Measurements from ENCODE around the gene NPHP4.

NPHP4 gene

GRCh38 chr1:5950201-5950895 lies 41.9 kb downstream of the NPHP4 start:
- no peaks in the 10 kb centered on the region for H3K4me1 ChIP-seq (ENCODE audit: insufficient read depth, insufficient read length)
- H3K9me3 ChIP-seq (ENCODE audit: insufficient read depth, low read length), result no peaks in the 10 kb centered on the region
- H3K4me3 ChIP-seq (ENCODE audit: insufficient read length, low read depth), result no peak overlapping the region
- DNase-seq (ENCODE audit: low read depth, low spot score), result no peak
- no peak overlapping the region for H3K9ac ChIP-seq (ENCODE audit: insufficient read length, low read depth)
- peaks cover 3% of the 10 kb centered on the region for H3K36me3 ChIP-seq (ENCODE audit: insufficient read depth, insufficient read length, low read length)
- TF ChIP-seq ZNF274 (IDR thresholded peaks at IDR 0.05; ENCODE audit: low read depth, low read length) (no peak), YY1 (IDR thresholded peaks at IDR 0.05; ENCODE audit: insufficient read depth, insufficient read length) (no peak), SUZ12 (IDR thresholded peaks at IDR 0.05; ENCODE audit: extremely low read depth, insufficient read depth, insufficient read length) (no peak)
- H3K27me3 ChIP-seq (ENCODE audit: insufficient read depth, insufficient read length), result no peaks in the 10 kb centered on the region

- H3K4me1 ChIP-seq (ENCODE audit: insufficient read depth, insufficient read length), result no peaks in the 10 kb centered on the region
- no peak overlapping the region for H3K4me3 ChIP-seq (ENCODE audit: insufficient read length, low read depth)
- no peak for TF ChIP-seq SUZ12 (IDR thresholded peaks at IDR 0.05; ENCODE audit: extremely low read depth, insufficient read depth, insufficient read length)
- no peak for TF ChIP-seq ZNF274 (IDR thresholded peaks at IDR 0.05; ENCODE audit: low read depth, low read length)
- no peak for TF ChIP-seq YY1 (IDR thresholded peaks at IDR 0.05; ENCODE audit: insufficient read depth, insufficient read length)
- H3K9me3 ChIP-seq (ENCODE audit: insufficient read depth, low read length), result no peaks in the 10 kb centered on the region
- no peak for DNase-seq (ENCODE audit: low read depth, low spot score)
- H3K27me3 ChIP-seq (ENCODE audit: insufficient read depth, insufficient read length), result no peaks in the 10 kb centered on the region
- peaks cover 3% of the 10 kb centered on the region for H3K36me3 ChIP-seq (ENCODE audit: insufficient read depth, insufficient read length, low read length)
- no peak overlapping the region for H3K9ac ChIP-seq (ENCODE audit: insufficient read length, low read depth)
These were observed 42.5 kb downstream of the NPHP4 start for GRCh38 chr1:5949761-5950100.

- TF ChIP-seq ZNF274 (IDR thresholded peaks at IDR 0.05; ENCODE audit: low read depth, low read length), result no peak
- no peak for TF ChIP-seq SUZ12 (IDR thresholded peaks at IDR 0.05; ENCODE audit: extremely low read depth, insufficient read depth, insufficient read length)
- TF ChIP-seq YY1 (IDR thresholded peaks at IDR 0.05; ENCODE audit: insufficient read depth, insufficient read length), result no peak
- no peak overlapping the region for H3K4me3 ChIP-seq (ENCODE audit: insufficient read length, low read depth)
- no peak for DNase-seq (ENCODE audit: low read depth, low spot score)
- no peaks in the 10 kb centered on the region for H3K27me3 ChIP-seq (ENCODE audit: insufficient read depth, insufficient read length)
- H3K4me1 ChIP-seq (ENCODE audit: insufficient read depth, insufficient read length), result no peaks in the 10 kb centered on the region
- H3K9ac ChIP-seq (ENCODE audit: insufficient read length, low read depth), result no peak overlapping the region
- H3K36me3 ChIP-seq (ENCODE audit: insufficient read depth, insufficient read length, low read length), result peaks cover 3% of the 10 kb centered on the region
- H3K9me3 ChIP-seq (ENCODE audit: insufficient read depth, low read length), result no peaks in the 10 kb centered on the region
These were observed 43.0 kb downstream of the NPHP4 start for GRCh38 chr1:5949085-5949760.

GRCh38 chr1:5948681-5949005 lies 43.6 kb downstream of the NPHP4 start:
- no peaks in the 10 kb centered on the region for H3K27me3 ChIP-seq (ENCODE audit: insufficient read depth, insufficient read length)
- H3K9ac ChIP-seq (ENCODE audit: insufficient read length, low read depth), result no peak overlapping the region
- no peak for DNase-seq (ENCODE audit: low read depth, low spot score)
- H3K4me3 ChIP-seq (ENCODE audit: insufficient read length, low read depth), result no peak overlapping the region
- no peak for TF ChIP-seq SUZ12 (IDR thresholded peaks at IDR 0.05; ENCODE audit: extremely low read depth, insufficient read depth, insufficient read length)
- TF ChIP-seq ZNF274 (IDR thresholded peaks at IDR 0.05; ENCODE audit: low read depth, low read length), result no peak
- TF ChIP-seq YY1 (IDR thresholded peaks at IDR 0.05; ENCODE audit: insufficient read depth, insufficient read length), result no peak
- no peaks in the 10 kb centered on the region for H3K4me1 ChIP-seq (ENCODE audit: insufficient read depth, insufficient read length)
- H3K9me3 ChIP-seq (ENCODE audit: insufficient read depth, low read length), result no peaks in the 10 kb centered on the region
- peaks cover 3% of the 10 kb centered on the region for H3K36me3 ChIP-seq (ENCODE audit: insufficient read depth, insufficient read length, low read length)

GRCh38 chr1:5947978-5948680 lies 44.1 kb downstream of the NPHP4 start:
- Histone ChIP-seq H3K4me1 (ENCODE audit: insufficient read depth, insufficient read length) (no peaks in the 10 kb centered on the region), H3K4me3 (ENCODE audit: insufficient read length, low read depth) (no peak overlapping the region), H3K36me3 (ENCODE audit: insufficient read depth, insufficient read length, low read length) (peaks cover 3% of the 10 kb centered on the region), H3K9me3 (ENCODE audit: insufficient read depth, low read length) (no peaks in the 10 kb centered on the region), H3K27me3 (ENCODE audit: insufficient read depth, insufficient read length) (no peaks in the 10 kb centered on the region), H3K9ac (ENCODE audit: insufficient read length, low read depth) (no peak overlapping the region)
- DNase-seq (ENCODE audit: low read depth, low spot score), result no peak
- no peak for TF ChIP-seq ZNF274 (IDR thresholded peaks at IDR 0.05; ENCODE audit: low read depth, low read length)
- no peak for TF ChIP-seq SUZ12 (IDR thresholded peaks at IDR 0.05; ENCODE audit: extremely low read depth, insufficient read depth, insufficient read length)
- TF ChIP-seq YY1 (IDR thresholded peaks at IDR 0.05; ENCODE audit: insufficient read depth, insufficient read length), result no peak

GRCh38 chr1:5947071-5947821 lies 45.0 kb downstream of the NPHP4 start:
- no peak for TF ChIP-seq ZNF274 (IDR thresholded peaks at IDR 0.05; ENCODE audit: low read depth, low read length)
- TF ChIP-seq SUZ12 (IDR thresholded peaks at IDR 0.05; ENCODE audit: extremely low read depth, insufficient read depth, insufficient read length), result no peak
- no peak for TF ChIP-seq YY1 (IDR thresholded peaks at IDR 0.05; ENCODE audit: insufficient read depth, insufficient read length)
- no peak overlapping the region for H3K9ac ChIP-seq (ENCODE audit: insufficient read length, low read depth)
- H3K36me3 ChIP-seq (ENCODE audit: insufficient read depth, insufficient read length, low read length), result peaks cover 3% of the 10 kb centered on the region
- H3K4me3 ChIP-seq (ENCODE audit: insufficient read length, low read depth), result no peak overlapping the region
- H3K9me3 ChIP-seq (ENCODE audit: insufficient read depth, low read length), result no peaks in the 10 kb centered on the region
- DNase-seq (ENCODE audit: low read depth, low spot score), result no peak
- H3K4me1 ChIP-seq (ENCODE audit: insufficient read depth, insufficient read length), result no peaks in the 10 kb centered on the region
- no peaks in the 10 kb centered on the region for H3K27me3 ChIP-seq (ENCODE audit: insufficient read depth, insufficient read length)
